Kidney (tissue), 14 donors: Measurements from ENCODE around the gene GPR17. TPM values are rescaled to one million over a fixed set of nuclear protein-coding genes. Genes with fewer than 3 reads are reported as not detected.

ENCODE experiments used
- DNase-seq, 5 donors: peaks; one replicate each; pipeline ENCODE4 v3.0.0-alpha.2; 2013 to 2020
- FAIRE-seq: peaks from 2 replicates; lab custom pipeline; 2012; peaks lifted over from hg19 to GRCh38; lab: Jason Lieb, UNC
- H3K27ac ChIP-seq, 2 donors: one replicate each; pipeline ENCODE4 v1.7.0; 2013; ENCODE audit warnings: low read depth in 2 of 2, low read length in 2 of 2, inconsistent platforms in 1 of 2
- H3K27me3 ChIP-seq: one replicate; pipeline ENCODE4 v1.7.1; 2013; ENCODE audit warnings: low read length, inconsistent platforms; ENCODE audit not compliant: control insufficient read depth, insufficient read depth
- H3K36me3 ChIP-seq, 3 donors: one replicate each; pipeline versions ENCODE4 v1.7.0 to v1.7.1; 2013; ENCODE audit warnings: low read length in 3 of 3, control low read depth in 1 of 3, inconsistent platforms in 1 of 3; ENCODE audit not compliant: insufficient read depth in 3 of 3, control insufficient read depth in 2 of 3
- H3K4me1 ChIP-seq, 3 donors: one replicate each; pipeline versions ENCODE4 v1.7.0 to v1.7.1; 2013; ENCODE audit warnings: low read length in 3 of 3, inconsistent platforms in 1 of 3, low read depth in 1 of 3; ENCODE audit not compliant: control insufficient read depth in 2 of 3, insufficient read depth in 2 of 3
- H3K4me3 ChIP-seq, 3 donors: one replicate each; pipeline versions ENCODE4 v1.7.0 to v1.8.1; 2013; ENCODE audit warnings: low read length in 3 of 3, control low read depth in 1 of 3, inconsistent platforms in 1 of 3
- H3K9ac ChIP-seq, 3 donors: one replicate each; pipeline versions ENCODE4 v1.7.0 to v1.7.1; 2013; ENCODE audit warnings: low read length in 3 of 3, control low read depth in 1 of 3, inconsistent platforms in 1 of 3
- H3K9me3 ChIP-seq, 3 donors: one replicate each; pipeline versions ENCODE4 v1.7.0 to v1.7.1; 2013; ENCODE audit warnings: low read length in 3 of 3, control low read depth in 1 of 3, inconsistent platforms in 1 of 3; ENCODE audit not compliant: control insufficient read depth in 2 of 3, insufficient read depth in 1 of 3
- intact Hi-C: fragments of 100-400 bp; cut with DNase I; formaldehyde crosslinking; loops from one replicate; pipeline ENCODE4 v1.11.1; 2022
- polyA plus RNA-seq: library from polyadenylated mRNA; stranded (reverse); fragments of 350-450 nt; fragmentation: Illumina TruSeq; extraction: RNeasy Lipid Tissue Mini Kit (QIAGEN cat#74804); gene quantifications from one replicate; pipeline ENCODE4 v1.2.3, GENCODE V29; 2014; ENCODE audit warnings: low read depth, low replicate concordance; ENCODE audit not compliant: insufficient read depth
- total RNA-seq: library from RNA; stranded (reverse); fragmentation: NEBNext Ultra II Directional; extraction: Animal tissue kit (Norgen Biotek cat#: 25700); gene quantifications from one replicate; pipeline ENCODE4 v1.2.1, GENCODE V29; 2021
- TF ChIP-seq, protein P1 (sequence below): IDR thresholded peaks from 3 replicates; pipeline ENCODE4 v1.5.1; 2012; ENCODE audit warnings: mild to moderate bottlenecking, moderate library complexity, borderline replicate concordance; ENCODE audit not compliant: insufficient read depth; ENCODE audit errors: extremely low read depth
- donor health status: control.
- donor health status: control.
- donor health status: control.
- donor health status: control.
- donor health status: control.
- donor health status: DM: yes; HTN: yes; CAD: no.
- donor health status: Normal renal cell carcinoma (clear cell type).

Gene GPR17
- total and polyA plus RNA-seq, 2 donors from 2014 or later = 0.39 to 0.50 TPM

DNA sequence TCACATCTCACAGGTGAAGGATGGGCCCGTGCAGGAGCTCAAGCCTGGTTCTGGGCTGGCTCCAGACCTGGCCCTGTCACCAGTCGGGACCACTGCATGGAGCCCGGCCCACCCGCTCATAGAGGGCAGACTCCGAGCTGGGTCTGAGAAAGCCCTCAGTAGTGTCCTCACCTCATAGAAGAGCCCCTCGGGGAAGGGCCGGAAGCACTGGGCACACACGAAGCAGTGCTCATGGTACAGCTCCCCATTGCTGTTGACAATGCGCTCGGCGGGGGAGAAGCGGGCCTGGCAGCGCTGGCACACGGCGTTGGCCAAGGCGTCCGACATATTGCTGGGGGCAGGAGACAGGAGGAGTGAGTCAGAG, 11.3 kb downstream of the GPR17 start:
- TF ChIP-seq, protein P1, sequence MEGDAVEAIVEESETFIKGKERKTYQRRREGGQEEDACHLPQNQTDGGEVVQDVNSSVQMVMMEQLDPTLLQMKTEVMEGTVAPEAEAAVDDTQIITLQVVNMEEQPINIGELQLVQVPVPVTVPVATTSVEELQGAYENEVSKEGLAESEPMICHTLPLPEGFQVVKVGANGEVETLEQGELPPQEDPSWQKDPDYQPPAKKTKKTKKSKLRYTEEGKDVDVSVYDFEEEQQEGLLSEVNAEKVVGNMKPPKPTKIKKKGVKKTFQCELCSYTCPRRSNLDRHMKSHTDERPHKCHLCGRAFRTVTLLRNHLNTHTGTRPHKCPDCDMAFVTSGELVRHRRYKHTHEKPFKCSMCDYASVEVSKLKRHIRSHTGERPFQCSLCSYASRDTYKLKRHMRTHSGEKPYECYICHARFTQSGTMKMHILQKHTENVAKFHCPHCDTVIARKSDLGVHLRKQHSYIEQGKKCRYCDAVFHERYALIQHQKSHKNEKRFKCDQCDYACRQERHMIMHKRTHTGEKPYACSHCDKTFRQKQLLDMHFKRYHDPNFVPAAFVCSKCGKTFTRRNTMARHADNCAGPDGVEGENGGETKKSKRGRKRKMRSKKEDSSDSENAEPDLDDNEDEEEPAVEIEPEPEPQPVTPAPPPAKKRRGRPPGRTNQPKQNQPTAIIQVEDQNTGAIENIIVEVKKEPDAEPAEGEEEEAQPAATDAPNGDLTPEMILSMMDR = no peak
- Histone ChIP-seq H3K9ac (no peak overlapping the region), H3K4me1 (peaks cover 0 to 25% (median 0%) of the 10 kb centered on the region in 3 donors), H3K36me3 (no peaks in the 10 kb centered on the region), H3K9me3 (no peaks in the 10 kb centered on the region), H3K27me3 (no peaks in the 10 kb centered on the region), H3K4me3 (no peak overlapping the region), H3K27ac (no peak overlapping the region)
- FAIRE-seq (no peak), DNase-seq (peak in 2 of 5 donors; percentile 22 to 55)
- intact Hi-C loops = no loop called here

GRCh38 chr2:127658146-127658545, 12.2 kb downstream of the GPR17 start:
- Histone ChIP-seq H3K4me1 (peaks cover 0 to 28% (median 0%) of the 10 kb centered on the region in 3 donors), H3K36me3 (no peaks in the 10 kb centered on the region), H3K9me3 (no peaks in the 10 kb centered on the region), H3K27ac (peak overlapping the region in 1 of 2 donors; percentile 57), H3K9ac (no peak overlapping the region), H3K27me3 (no peaks in the 10 kb centered on the region), H3K4me3 (no peak overlapping the region)
- TF ChIP-seq, protein P1 = no peak
- intact Hi-C loops = no loop called here
- FAIRE-seq (no peak), DNase-seq (no peak)

GRCh38 chr2:127658641-127659407, 12.9 kb downstream of the GPR17 start:
- Histone ChIP-seq H3K4me3 (no peak overlapping the region), H3K4me1 (peaks cover 0 to 28% (median 0%) of the 10 kb centered on the region in 3 donors), H3K27me3 (peaks cover 1% of the 10 kb centered on the region), H3K36me3 (no peaks in the 10 kb centered on the region), H3K9ac (no peak overlapping the region), H3K27ac (peak overlapping the region; percentile 55 to 57), H3K9me3 (no peaks in the 10 kb centered on the region)
- DNase-seq = peak in 2 of 5 donors; percentile 37 to 61
- no peak for FAIRE-seq
- TF ChIP-seq, protein P1 = no peak
- intact Hi-C loops = no loop called here
